Measurements from ENCODE around the gene LRRC8D.
A peak's percentile ranks its signal among the peaks of the same experiment; 100 is the strongest.
"Not testable (repeated sequence)": the region's sequence is repeated elsewhere in the genome, so short reads cannot be mapped to it uniquely, and the experiment has no call there.

LRRC8D gene

DNA sequence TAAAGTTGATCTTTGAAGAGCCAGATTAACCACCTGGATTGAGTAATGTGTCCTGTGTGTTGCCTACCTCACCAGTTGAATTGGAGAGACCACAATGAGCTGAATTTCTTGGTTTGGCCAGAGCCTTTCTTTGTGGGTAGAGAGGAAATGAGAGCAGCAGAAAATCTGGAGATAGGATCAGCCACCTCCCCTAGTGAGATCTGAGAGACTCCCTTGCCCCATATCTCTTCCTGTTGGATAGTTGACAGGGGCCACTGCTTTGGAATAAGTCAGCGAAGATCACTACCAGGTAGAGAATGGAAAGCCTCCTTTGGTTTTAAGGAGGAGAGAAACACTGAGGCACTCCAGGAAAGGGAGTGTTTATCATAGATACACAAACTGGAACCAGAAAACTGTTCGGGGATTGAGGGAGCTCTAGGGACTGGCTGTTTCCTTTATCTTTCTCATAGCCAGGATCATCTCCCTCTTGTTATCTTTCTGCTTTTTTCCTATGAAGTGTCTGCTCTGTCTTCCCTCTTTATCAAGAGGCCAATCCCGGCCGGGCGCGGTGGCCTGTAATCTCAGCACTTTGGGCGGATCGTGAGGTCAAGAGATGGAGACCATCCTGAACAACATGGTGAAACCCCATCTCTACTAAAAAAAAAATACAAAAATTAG is 152.8 kb downstream of the LRRC8D start:
- peak overlapping the region; percentile 78 for H3K27ac ChIP-seq
- TF ChIP-seq, protein P1, sequence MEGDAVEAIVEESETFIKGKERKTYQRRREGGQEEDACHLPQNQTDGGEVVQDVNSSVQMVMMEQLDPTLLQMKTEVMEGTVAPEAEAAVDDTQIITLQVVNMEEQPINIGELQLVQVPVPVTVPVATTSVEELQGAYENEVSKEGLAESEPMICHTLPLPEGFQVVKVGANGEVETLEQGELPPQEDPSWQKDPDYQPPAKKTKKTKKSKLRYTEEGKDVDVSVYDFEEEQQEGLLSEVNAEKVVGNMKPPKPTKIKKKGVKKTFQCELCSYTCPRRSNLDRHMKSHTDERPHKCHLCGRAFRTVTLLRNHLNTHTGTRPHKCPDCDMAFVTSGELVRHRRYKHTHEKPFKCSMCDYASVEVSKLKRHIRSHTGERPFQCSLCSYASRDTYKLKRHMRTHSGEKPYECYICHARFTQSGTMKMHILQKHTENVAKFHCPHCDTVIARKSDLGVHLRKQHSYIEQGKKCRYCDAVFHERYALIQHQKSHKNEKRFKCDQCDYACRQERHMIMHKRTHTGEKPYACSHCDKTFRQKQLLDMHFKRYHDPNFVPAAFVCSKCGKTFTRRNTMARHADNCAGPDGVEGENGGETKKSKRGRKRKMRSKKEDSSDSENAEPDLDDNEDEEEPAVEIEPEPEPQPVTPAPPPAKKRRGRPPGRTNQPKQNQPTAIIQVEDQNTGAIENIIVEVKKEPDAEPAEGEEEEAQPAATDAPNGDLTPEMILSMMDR (conservative IDR thresholded peaks at IDR 0.05; ENCODE audit: low read depth): no peak
- DNase-seq (ENCODE audit: low spot score): no peak
- ChIA-PET CTCF (no interaction called here), POLR2A (ENCODE audit: low non-redundant PET) (no interaction called here)

DNA sequence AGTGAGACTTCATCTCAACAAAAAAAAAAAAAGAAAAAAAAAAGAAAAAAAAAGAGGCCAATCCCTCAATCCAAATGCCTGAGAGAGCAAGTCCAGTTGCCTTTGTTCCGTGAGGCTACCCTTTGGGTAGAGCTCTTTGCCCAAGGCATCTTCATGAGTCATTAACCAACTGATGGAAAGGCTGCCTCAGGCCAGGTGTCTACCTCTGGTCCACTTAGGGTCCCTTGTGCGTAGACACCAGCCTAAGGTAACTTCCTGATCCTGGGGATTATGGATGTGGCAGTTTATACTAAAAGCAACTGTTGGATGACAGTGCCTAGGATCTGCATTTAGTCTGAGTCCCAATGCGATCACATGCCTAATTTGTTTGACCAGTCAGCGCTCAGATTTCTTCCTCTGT is 153.4 kb downstream of the LRRC8D start:
- POLR2A ChIA-PET (ENCODE audit: low non-redundant PET): no interaction called here
- peak overlapping the region; percentile 78 for H3K27ac ChIP-seq
- no peak for DNase-seq (ENCODE audit: low spot score)
- CTCF ChIA-PET: no interaction called here
- TF ChIP-seq, protein P1 (conservative IDR thresholded peaks at IDR 0.05; ENCODE audit: low read depth): no peak

DNA sequence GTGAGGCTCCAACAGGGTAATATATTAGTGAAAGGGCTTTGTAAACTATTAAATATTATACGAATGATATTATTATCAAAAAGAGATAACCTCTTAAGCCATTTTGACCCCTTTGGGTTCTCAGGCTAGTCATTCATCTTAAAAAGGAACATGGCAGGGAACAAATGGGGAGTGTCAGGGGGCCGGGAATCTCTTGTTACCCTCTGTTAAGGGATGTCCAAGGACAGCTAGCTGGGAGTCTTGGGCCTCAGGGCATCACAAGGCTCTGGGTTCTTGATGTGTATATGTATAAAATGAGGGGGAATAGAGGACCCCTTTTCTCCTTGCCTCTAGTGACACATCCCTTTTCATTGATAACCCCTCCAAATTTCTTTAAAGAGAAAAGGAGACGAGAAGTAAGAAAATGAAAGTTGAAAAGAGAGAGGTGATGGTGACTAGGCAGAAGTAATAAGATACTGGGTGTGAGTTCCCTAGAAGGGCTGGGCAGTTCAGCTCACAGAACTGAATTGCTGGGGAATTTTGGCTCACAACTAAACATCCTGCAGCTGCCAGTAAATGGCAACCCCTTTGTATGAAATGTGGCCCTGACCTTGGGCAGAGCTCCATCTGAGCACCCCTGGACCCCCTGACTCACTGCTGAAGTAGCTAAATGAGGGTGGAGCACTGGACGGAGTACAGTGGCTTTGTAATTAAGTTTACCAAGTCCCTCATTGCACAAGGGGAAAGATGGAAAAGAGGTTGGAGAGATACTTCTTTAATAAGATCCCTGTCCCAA is 154.1 kb downstream of the LRRC8D start:
- CTCF ChIA-PET: interaction anchor here (0.5 to 0.8 kb wide), 2 partner anchors 71 to 112 kb away, joined by 3 read pairs; no protein-coding TSS in a partner anchor
- DNase-seq (ENCODE audit: low spot score): peak; percentile 68
- H3K27ac ChIP-seq: peak overlapping the region; percentile 78
- TF ChIP-seq, protein P1 (conservative IDR thresholded peaks at IDR 0.05; ENCODE audit: low read depth): no peak
- POLR2A ChIA-PET (ENCODE audit: low non-redundant PET): no interaction called here

DNA sequence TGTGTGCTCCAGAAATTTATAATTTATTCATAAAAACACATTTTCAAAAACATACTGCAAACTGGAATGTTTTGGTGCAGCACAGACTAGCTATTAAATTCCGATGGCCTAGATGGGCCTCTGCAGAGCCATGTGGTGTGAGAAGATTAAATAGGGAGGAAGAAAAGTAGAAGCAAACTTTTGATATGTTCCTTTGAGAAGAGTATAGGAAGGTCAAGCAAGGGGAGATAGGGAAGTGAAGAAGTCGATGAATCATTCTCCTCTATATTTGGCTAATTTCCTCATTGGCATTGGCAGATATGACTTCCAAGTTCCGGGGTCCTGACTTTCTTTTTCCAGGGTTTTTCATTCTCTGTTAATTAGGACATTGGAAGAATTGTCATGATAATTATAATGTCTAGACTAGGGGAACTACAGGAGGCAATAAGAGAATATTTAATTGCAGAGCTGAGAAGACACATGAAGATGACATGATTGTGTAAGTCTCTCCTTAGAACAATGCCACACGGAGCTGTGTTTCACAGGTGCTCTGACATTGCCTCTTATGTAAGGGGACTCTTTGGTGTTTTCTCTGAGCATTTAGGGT is 154.8 kb downstream of the LRRC8D start:
- CTCF ChIA-PET: interaction anchor here (0.5 to 0.8 kb wide), 2 partner anchors 70 to 113 kb away, joined by 3 read pairs; no protein-coding TSS in a partner anchor
- TF ChIP-seq, protein P1 (conservative IDR thresholded peaks at IDR 0.05; ENCODE audit: low read depth): no peak

DNA sequence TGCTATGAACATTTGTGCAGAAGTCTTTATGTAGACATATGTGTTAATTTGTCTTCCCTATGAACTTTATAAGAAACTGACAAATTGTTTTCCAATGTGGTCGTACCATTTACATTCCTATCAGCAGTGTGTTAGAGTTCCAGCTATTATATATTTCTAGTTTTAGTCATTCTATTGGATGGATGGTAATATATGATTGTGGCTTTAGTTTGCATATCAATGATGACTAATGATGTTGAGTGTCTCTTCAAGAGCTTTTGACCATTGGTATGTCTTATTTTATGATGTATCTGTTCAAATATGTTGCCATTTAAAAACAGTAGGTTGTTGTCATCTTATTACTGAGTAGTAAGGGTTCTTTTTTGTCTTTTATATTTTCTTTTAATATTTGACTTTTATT is 157.9 kb downstream of the LRRC8D start:
- TF ChIP-seq, protein P1 (conservative IDR thresholded peaks at IDR 0.05; ENCODE audit: low read depth): no peak
- ChIA-PET CTCF (interaction anchor here (0.6 to 0.7 kb wide), 2 partner anchors 171 to 381 kb away, joined by 3 to 4 read pairs; no protein-coding TSS in a partner anchor), POLR2A (ENCODE audit: low non-redundant PET) (no interaction called here)
- H3K27ac ChIP-seq: no peak overlapping the region
- no peak for DNase-seq (ENCODE audit: low spot score)

More for the DNA sequence above, 154.8 kb downstream of the LRRC8D start:
- peak overlapping the region; percentile 78 for H3K27ac ChIP-seq
- DNase-seq (ENCODE audit: low spot score): no peak
- POLR2A ChIA-PET (ENCODE audit: low non-redundant PET): no interaction called here

DNA sequence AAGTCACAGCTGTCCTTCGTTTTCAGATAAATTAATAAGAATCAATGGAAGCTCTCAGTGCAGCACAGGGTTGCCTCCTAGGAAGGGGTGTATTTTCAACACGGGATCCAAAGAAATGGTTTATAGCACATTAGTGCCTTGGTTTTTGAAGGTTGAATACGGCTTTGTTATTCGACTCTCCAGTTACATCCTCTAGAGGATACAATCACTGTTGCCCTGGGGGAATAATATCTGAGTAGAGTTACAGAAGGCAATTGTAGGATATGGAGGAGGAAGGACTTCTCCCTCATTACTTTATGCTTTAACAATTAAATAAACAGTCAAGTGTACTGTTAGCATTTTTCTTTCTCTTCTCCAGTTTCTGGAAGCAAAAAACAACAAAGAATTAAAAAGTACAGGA is 159.8 kb downstream of the LRRC8D start:
- TF ChIP-seq, protein P1 (conservative IDR thresholded peaks at IDR 0.05; ENCODE audit: low read depth): no peak
- POLR2A ChIA-PET (ENCODE audit: low non-redundant PET): no interaction called here
- CTCF ChIA-PET: no interaction called here
- H3K27ac ChIP-seq: no peak overlapping the region
- no peak for DNase-seq (ENCODE audit: low spot score)

DNA sequence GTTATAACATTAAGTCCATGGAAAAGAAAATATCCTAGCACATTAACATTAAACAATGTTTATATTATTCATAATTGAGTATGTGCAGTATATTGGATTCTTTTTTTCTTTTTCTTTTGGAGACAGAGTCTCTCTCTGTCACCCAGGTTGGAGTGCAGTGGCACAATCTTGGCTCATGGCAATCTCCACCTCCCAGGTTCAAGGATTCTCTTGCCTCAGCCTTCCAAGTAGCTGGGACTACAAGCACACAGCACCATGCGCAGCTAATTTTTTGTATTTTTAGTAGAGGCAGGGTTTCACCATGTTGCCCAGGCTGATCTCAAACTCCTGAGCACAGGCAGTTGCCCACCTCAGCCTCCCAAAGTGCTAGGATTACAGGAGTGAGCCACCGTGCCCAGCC is 162.0 kb downstream of the LRRC8D start:
- CTCF ChIA-PET: interaction anchor here (0.7 kb wide), 1 partner anchor 868 kb away, joined by 3 read pairs; no protein-coding TSS in a partner anchor
- DNase-seq (ENCODE audit: low spot score); POLR2A ChIA-PET (ENCODE audit: low non-redundant PET); H3K27ac ChIP-seq: not testable (repeated sequence)

DNA sequence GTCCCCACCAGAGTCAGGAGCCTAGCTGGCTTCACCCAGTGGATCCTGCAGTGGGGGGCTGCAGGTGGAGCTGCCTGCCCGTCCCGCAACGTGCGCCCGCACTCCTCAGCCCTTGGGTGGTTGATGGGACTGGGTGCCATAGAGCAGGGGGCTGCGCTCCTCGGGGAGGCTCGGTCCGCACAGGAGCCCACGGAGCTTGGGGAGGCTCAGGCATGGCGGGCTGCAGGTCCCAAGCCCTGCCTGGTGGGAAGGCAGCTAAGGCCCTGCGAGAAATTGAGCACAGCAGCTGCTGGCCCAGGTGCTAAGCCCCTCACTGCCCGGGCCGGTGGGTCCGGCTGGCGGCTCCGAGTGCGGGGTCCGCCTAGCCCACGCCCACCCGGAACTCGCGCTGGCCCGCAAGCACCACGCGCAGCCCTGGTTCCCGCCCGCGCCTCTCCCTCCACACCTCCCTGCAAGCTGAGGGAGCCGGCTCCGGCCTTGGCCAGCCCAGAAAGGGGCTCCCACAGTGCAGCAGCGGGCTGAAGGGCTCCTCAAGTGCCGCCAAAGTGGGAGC is 163.8 kb downstream of the LRRC8D start:
- H3K27ac ChIP-seq; POLR2A ChIA-PET (ENCODE audit: low non-redundant PET); DNase-seq (ENCODE audit: low spot score): not testable (repeated sequence)
- CTCF ChIA-PET: interaction anchor here (0.6 to 2.0 kb wide), 2 partner anchors 9 to 180 kb away, joined by 4 to 11 read pairs; no protein-coding TSS in a partner anchor
